ENCODE measurements around the gene WASHC4.

DNA sequence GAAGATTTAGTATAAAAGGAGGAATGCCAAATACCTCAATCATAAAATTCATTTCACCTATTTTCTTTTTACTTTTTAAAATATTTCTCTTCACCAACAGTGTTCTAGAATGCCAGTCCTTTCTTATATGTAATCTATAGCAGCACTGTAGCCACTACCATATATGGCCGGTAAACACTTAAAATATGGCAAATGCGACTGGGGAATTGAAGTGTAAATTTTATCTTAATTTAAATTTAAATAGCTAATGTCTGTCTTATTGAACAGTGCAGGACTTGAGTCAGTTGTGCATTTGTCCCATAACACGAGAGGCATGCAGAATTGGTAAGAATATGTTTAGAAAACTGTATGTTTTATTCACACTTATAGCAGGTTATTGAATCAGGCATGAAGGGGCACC is 50.1 kb downstream of the WASHC4 start:
- TF ChIP-seq, protein P1, sequence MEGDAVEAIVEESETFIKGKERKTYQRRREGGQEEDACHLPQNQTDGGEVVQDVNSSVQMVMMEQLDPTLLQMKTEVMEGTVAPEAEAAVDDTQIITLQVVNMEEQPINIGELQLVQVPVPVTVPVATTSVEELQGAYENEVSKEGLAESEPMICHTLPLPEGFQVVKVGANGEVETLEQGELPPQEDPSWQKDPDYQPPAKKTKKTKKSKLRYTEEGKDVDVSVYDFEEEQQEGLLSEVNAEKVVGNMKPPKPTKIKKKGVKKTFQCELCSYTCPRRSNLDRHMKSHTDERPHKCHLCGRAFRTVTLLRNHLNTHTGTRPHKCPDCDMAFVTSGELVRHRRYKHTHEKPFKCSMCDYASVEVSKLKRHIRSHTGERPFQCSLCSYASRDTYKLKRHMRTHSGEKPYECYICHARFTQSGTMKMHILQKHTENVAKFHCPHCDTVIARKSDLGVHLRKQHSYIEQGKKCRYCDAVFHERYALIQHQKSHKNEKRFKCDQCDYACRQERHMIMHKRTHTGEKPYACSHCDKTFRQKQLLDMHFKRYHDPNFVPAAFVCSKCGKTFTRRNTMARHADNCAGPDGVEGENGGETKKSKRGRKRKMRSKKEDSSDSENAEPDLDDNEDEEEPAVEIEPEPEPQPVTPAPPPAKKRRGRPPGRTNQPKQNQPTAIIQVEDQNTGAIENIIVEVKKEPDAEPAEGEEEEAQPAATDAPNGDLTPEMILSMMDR (IDR thresholded peaks at IDR 0.05), result no peak
- TF ChIP-seq POLR2A (IDR thresholded peaks at IDR 0.05), result no peak
